ENCODE data around the gene KRT72.
"Not testable (repeated sequence)": the region's sequence is repeated elsewhere in the genome, so short reads cannot be mapped to it uniquely, and the experiment has no call there.

The KRT72 gene

DNA sequence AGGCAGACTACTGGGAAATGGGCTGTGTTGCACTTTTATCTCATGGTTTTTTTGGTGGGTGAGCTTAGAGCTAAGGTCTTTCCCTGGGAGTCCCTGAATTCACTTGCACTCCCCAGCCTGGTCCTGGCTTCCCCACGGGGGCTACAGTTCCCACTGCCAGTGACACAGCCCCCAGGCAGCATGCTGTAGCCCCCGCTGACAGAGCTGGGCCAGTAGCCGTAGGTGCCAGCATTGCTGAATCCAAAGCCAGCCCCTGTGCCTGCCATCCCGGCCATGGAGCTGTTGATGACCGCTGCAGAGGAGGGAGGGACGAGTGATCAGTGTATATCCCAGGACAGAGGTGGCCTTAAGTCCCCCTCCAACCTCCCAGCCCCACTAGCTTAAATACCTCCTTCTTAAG is 6.9 kb upstream of the KRT72 start:
- no peak for DNase-seq (ENCODE audit: low read depth in 1 of 2, low spot score in 1 of 2)

DNA sequence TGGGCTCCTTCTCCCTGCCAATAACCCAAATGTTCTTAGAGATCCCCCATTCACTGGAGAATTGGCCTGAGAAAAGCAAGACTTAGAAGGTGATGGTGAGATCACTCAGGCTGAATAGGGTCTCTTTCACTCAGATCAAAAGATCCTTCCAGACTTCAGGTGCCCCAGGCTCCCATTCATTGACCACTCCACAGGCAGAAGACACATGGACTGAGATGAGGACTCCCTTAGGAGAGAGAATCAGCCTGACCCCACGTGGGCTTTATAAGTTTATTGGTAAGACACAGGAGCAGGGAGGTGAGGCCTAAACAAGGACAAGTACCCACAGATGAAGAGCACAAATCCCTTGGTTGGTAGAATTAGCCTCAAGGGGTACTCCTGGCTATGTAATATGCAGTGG is 6.1 kb upstream of the KRT72 start:
- DNase-seq (ENCODE audit: low read depth in 1 of 2, low spot score in 1 of 2) = no peak

DNA sequence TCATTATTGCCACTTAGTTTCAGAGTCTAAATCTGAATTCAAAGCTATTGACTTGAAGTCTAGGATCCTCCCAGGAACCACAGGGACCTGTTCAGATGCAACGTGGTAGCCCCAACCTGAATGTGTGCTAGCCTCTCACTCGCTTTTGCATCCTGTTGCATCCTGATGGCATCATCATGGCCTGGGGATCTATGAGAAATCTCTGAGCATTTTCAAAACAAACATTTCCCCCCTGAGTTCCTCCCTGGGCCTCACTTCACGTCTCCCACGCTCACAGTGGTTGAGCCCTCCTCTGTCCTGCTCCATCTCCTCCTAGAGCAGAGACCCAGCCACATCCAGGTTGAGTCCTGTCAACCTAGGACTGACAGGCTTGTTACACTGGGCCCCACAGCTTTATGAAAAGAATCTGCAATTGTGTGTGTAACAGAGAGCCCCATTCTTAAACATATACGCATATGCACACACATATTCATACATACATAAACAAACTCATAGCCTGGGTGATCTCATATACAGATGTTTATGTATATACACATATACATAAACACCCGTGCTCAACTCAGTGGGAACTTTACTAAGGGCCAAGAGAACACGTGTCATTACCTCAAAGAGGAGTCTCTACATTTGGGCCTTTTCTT is 5.4 kb upstream of the KRT72 start:
- DNase-seq (ENCODE audit: low read depth in 1 of 2, low spot score in 1 of 2) = no peak

- no peak for DNase-seq (ENCODE audit: low read depth in 1 of 2, low spot score in 1 of 2)
Measured at GRCh38 chr12:52606096-52606495, 4.8 kb upstream of the KRT72 start.

DNA sequence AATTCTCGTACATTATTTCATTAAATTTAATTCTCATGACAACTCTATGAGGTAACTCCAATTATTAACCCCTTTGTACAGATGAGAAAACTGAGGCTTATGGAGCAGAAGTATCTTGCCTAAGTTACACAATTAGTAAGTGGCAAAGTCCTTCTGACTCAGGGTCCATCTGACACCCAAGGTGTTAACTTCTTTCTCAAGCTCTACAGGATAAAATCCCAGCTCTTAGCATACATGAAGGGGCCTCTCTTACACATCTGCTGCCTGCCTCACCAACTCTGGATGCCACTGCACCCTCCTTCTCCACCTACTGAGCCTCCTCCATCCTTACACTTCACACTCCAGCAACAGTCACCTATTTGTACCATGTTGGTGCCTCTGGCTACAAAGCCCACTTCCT is 4.3 kb upstream of the KRT72 start:
- DNase-seq (ENCODE audit: low read depth in 1 of 2, low spot score in 1 of 2) = no peak

DNA sequence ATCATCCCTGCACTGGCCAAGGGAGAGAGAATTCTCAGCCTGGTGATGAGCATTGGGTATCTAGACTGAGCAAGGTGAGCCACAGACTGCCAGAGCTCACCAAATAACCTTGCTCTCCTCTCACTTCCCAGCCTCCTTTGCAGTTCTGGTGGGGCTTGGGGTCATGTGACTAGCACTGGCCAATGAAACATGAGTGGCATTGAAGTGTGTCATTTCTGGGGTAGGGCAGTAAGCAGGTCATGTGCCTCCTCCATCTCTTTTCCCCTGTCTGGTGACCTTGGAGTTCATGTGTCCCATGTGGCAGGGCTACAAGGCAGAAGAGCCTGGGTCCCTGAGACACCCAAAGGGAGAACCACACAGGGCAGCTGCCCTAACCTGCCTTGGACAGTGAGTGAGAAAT is 3.6 kb upstream of the KRT72 start:
- no peak for DNase-seq (ENCODE audit: low read depth in 1 of 2, low spot score in 1 of 2)

- no peak for DNase-seq (ENCODE audit: low read depth in 1 of 2, low spot score in 1 of 2)
Measured at GRCh38 chr12:52603314-52603713, 2.1 kb upstream of the KRT72 start.

GRCh38 chr12:52602552-52602951 is 1.3 kb upstream of the KRT72 start:
- DNase-seq (ENCODE audit: low read depth in 1 of 2, low spot score in 1 of 2) = no peak

GRCh38 chr12:52601671-52602070 is 408 bp upstream of the KRT72 start:
- DNase-seq (ENCODE audit: low read depth in 1 of 2, low spot score in 1 of 2) = no peak

DNA sequence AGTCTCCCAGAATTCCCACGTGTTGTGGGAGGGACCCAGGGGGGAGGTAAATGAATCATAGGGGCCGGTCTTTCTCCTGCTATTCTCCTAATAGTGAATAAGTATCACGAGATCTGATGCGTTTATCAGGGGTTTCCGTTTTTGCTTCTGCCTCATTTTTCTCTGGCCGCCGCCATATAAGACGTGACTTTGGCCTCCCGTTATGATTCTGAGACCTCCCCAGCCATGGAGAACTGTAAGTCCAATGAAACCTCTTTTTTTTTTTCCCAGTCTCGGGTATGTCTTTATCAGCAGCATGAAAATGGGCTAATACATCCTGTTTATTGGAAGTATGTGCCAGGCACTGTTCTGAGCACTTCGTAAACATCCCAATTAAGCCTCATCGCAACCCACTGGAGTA is 788 bp downstream of the KRT72 start:
- no peak for DNase-seq (ENCODE audit: low read depth in 1 of 2, low spot score in 1 of 2)

GRCh38 chr12:52600071-52600470 is 1.2 kb downstream of the KRT72 start:
- no peak for DNase-seq (ENCODE audit: low read depth in 1 of 2, low spot score in 1 of 2)

DNA sequence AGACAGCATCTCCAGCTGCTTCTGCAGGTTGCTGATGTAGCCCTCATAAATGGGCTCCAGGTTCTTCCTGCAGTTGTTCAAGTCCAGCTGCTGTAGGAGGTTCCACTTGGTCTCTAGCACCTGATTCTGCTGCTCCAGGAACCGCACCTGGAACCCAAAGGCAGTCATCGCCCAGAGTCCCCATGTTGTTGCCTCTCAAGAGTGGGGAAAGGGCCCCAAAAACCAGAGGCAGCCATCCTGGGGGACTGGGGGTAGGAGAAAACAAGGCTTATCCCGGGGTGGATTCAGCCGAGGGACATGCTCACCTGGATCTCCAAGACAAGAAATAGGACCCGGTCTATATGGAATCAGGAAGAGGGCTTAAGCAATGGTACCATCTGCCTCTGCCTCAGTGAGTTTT is 2.3 kb downstream of the KRT72 start:
- no peak for DNase-seq (ENCODE audit: low read depth in 1 of 2, low spot score in 1 of 2)

- DNase-seq (ENCODE audit: low read depth in 1 of 2, low spot score in 1 of 2) = not testable (repeated sequence)
Measured at GRCh38 chr12:52594237-52594636, 7.0 kb downstream of the KRT72 start.

DNA sequence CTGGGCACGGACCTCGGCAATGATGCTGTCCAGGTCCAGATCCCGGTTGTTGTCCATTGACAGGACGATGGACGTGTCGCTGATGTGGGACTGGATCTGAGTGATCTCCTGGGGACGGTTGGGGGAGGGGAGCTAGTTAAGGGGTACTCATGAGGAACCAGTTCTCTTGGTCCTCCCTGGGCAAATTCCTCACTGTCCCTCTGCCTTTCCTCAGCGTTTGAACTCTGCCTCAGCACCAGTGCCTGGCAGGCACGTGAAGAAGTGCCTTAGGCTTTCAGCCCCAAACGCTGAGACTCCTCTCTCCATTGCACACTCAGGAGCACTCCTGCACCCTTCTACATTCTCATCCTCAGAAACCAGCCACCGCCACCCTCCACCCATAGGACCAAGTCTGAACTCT is 9.7 kb downstream of the KRT72 start:
- no peak for DNase-seq (ENCODE audit: low read depth in 1 of 2, low spot score in 1 of 2)

DNA sequence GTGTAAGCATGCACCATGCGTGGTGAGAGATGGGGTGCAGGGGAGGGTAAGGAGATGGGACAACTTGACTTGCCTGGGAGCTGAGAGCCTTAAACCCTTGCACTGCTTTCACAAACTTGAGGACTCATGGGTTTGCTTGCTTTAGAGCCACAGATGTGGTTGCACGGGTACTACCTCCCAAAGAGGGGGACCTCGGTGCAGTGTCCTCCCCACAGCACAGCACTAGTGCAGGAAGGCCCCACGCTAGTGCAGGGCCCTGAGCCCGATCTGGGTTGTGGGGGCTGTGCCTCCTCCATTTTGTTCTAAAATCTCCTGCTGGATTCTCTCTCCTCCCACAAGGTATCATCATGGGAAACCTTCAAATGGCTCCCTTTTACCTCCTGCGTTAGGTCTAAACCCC is 11.2 kb downstream of the KRT72 start:
- DNase-seq (ENCODE audit: low read depth in 1 of 2, low spot score in 1 of 2) = no peak

DNA sequence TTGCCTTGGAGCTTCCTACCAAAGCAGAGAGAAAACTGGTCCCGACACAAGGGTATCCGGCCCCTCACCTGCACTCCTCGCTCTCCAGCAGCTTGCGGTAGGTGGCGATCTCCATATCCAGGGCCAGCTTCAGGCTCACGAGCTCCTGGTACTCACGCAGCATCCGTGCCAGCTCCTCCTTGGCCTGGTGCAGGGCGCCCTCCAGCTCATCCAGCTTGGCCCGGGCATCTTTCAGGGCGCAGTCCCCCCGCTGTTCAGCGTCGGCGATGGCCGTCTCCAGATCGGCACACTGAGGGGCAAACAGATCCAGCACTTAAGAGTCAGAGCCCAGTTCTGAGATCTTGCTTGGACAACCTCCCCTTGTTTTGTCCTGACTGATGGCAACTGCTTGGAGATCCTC is 13.7 kb downstream of the KRT72 start:
- no peak for DNase-seq (ENCODE audit: low read depth in 1 of 2, low spot score in 1 of 2)

DNA sequence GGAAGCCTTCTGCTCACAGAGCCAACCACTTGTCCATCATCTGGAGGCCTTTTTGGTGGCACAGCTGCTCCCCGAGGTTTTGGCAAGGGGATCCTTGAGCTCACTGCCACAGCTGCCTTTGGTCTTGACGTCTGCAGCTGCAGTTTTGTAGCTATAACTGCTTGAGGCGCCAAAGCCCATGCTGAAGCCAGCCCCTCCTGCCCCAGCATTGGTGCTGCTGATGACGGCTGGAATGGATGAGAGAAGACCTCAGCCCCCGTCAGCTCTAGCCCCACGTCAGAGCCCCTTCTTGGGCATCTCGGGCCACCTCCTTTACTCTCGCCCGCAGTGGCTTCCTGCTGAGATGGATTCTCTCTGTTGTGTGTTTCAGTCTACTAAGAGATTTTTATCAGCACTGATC is 15.3 kb downstream of the KRT72 start:
- DNase-seq (ENCODE audit: low read depth in 1 of 2, low spot score in 1 of 2) = no peak

DNA sequence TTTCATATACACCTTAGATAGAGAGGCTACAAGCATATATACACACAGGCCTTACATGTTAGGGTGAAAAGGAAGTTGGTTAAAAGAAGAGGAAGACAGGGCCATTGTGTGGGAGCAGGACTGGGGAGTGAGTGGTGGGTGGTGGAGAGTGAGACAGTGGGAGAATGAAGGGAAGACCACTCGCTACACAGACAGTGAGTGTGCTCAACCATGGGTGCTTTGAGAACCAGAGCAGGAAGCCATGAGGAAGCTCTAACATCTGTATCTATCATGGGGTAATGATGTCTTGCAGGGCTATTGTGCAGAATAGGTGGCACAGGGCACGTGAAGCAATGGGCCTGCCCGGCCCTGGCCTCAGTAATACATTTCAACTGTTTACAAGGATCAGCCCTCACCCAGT is 16.2 kb downstream of the KRT72 start:
- no peak for DNase-seq (ENCODE audit: low read depth in 1 of 2, low spot score in 1 of 2)

DNA sequence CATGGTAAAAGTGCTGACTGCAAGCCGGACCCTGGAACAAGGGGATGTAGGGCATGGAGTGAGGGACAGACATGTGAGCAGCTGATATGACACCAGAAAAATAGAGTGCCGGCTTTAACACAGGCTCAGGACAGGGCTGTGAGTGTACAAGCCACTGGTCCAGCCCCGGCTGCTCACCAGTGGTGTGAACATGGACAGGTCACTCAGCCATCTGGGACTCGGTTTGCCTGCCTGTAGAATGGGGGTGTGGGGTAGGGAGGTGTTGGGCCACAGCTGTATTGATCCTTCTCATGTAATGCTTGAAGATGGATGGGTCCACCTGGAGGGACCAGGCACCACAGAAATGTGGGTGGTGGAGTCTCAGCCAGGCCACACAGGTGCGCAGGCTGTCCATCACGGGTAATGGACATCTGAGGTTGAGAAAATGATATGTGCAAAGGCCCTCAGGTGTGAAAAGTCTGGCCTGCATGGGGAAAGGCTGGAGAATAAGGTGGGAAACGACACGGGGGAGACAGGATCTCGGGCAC is 17.0 kb downstream of the KRT72 start:
- no peak for DNase-seq (ENCODE audit: low read depth in 1 of 2, low spot score in 1 of 2)

DNA sequence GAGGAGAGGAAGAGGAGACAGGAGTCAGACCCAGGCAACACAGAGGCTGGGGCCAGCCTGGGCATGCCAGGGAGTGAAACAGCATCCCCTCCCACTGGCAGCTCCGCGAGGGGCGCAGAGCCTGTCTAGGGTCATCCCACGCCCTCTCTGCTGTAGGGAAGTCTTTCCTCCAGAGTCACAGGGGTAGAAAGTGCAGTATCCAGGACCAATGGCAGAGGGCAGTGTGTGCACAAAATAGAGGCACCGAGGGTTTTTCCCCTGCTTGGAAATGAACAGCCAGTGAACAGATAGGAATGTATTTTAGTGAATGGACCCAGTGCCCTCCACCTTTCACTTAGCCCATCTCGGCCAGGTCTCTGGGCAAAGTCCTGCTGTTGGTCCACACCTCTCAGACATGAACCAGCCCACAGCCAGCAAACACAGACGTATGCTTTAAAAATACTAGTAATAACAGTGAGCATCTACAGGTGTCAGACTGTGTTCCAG is 18.2 kb downstream of the KRT72 start:
- DNase-seq (ENCODE audit: low read depth in 1 of 2, low spot score in 1 of 2) = peak; percentile 26 to 59

- DNase-seq (ENCODE audit: low read depth in 1 of 2, low spot score in 1 of 2) = no peak
Measured at GRCh38 chr12:52582486-52582885, 18.8 kb downstream of the KRT72 start.

GRCh38 chr12:52581481-52581880 is 19.8 kb downstream of the KRT72 start:
- no peak for DNase-seq (ENCODE audit: low read depth in 1 of 2, low spot score in 1 of 2)

DNA sequence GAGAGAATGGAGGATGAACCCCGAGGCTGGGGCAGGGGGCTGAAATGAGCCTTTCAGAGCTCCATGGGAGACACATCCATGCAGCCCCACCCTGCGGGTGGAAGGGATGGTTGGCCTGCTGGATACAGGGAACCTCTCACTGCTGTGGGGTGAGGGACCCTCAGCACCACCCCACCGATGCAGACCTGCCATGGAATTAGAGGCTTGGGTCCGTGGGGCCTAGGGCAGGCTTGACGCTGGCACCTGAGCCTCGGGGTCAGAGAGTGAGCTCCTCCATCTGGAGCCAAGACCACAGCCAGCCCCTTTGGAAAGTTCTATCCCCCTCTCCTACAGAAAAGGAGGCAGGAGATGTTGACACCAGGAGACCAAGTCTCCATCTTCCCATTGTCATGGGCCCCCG is 20.2 kb downstream of the KRT72 start:
- DNase-seq (ENCODE audit: low read depth in 1 of 2, low spot score in 1 of 2) = no peak

All from activated CD4-positive, alpha-beta T cell treated with anti-CD3 and anti-CD28 coated beads, Interleukin-2, amount 50 U/mL, for 24 hours (primary cell).